GM12801 (cell line): Measurements from ENCODE around the gene HTR1D.

ENCODE experiments used
- TF ChIP-seq, protein P1 (sequence below): IDR thresholded peaks from one replicate; pipeline ENCODE4 v1.5.1; 2011; ENCODE audit warnings: control low read depth; ENCODE audit not compliant: insufficient read length; ENCODE audit errors: extremely low read depth

The HTR1D gene

GRCh38 chr1:23210963-23211362, 6.3 kb downstream of the HTR1D start:
- TF ChIP-seq, protein P1, sequence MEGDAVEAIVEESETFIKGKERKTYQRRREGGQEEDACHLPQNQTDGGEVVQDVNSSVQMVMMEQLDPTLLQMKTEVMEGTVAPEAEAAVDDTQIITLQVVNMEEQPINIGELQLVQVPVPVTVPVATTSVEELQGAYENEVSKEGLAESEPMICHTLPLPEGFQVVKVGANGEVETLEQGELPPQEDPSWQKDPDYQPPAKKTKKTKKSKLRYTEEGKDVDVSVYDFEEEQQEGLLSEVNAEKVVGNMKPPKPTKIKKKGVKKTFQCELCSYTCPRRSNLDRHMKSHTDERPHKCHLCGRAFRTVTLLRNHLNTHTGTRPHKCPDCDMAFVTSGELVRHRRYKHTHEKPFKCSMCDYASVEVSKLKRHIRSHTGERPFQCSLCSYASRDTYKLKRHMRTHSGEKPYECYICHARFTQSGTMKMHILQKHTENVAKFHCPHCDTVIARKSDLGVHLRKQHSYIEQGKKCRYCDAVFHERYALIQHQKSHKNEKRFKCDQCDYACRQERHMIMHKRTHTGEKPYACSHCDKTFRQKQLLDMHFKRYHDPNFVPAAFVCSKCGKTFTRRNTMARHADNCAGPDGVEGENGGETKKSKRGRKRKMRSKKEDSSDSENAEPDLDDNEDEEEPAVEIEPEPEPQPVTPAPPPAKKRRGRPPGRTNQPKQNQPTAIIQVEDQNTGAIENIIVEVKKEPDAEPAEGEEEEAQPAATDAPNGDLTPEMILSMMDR, result no peak

DNA sequence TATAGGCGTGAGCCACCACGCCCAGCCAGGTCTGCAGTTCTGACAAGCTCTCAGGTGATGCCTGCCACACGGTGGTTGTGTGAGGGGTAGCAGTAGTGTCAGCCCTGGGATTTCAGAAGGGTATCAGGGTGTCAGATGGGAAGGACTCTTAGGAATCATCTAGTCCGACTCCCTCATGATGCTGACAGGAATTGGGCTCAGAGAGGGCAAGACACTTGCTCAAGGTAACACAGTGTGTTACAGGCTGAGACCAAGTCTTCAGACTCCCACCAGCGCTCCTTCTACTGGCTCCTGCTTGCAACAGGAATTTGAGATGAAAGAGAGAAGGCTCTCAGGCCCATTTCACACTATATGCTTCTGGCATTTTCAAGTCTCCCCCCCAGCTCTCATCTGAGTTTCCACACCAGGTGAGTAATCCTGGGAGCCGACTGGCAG, 6.9 kb downstream of the HTR1D start:
- TF ChIP-seq, protein P1, result no peak

- TF ChIP-seq, protein P1, result no peak
Observed at GRCh38 chr1:23209770-23210169, 7.5 kb downstream of the HTR1D start.

- TF ChIP-seq, protein P1, result no peak
Observed at GRCh38 chr1:23208527-23208926, 8.8 kb downstream of the HTR1D start.

- TF ChIP-seq, protein P1, result no peak
Observed at GRCh38 chr1:23202263-23202749, 15.0 kb downstream of the HTR1D start.

DNA sequence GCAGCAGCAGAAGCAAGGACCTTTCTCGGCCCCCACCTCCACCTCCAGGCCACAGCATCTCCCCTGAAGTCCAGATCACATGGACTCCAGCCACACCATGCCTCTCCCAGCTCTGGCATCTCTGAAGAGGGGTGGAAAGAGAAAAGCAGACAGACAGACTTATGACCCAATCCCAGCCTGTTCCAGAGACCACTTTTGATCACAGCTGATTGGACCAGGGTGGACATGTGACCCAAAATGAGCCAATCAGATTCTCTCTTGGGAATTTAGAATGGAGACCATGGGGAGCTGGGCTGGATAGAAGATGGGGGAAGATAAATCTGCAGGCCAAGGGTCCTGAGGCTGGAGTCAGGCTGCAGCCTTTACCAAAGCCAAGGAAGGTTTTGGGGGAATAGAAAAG, 16.4 kb downstream of the HTR1D start:
- TF ChIP-seq, protein P1, result no peak

- TF ChIP-seq, protein P1, result no peak
Observed at GRCh38 chr1:23198373-23198772, 18.9 kb downstream of the HTR1D start.

DNA sequence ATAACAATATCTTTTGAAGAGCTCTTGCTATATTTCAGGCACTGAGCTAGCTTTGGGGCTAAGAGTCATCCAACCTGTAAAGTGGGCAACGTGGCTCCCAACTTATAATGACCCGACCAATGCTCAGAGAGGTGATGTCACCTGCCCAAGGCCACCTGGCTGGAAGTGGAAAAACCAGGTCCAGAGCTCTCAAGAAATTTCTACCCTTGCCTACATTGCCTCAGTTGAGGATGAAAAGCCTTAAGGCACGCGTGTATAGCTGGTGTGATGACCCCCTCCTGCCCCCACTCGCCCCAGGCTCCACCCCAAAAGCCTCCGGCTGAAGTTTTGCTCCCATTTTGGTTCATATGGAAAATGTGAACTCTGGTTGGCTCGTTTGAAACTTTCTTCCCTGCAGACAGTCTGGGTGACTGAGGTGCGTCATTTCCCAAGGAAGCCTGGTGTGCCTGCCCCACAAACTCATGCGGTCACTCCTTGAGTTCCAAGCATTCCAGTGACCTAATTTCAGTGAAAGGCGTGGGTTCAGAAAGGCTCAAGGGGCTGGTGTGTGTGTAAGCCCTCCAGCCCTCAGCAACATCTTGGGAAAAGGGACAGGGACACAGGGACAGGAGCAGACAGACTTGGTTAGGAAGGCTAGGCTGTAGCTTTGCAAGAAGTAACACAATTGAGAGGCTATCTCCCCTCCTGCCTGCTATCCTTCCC, 20.5 kb downstream of the HTR1D start:
- TF ChIP-seq, protein P1, result no peak
